Heart left ventricle (tissue), 16 donors: ENCODE measurements around the gene TM4SF5. TPM values are rescaled to one million over a fixed set of nuclear protein-coding genes. Genes with fewer than 3 reads are reported as not detected.

Experiments
- ATAC-seq, 4 donors: fragments of 200-7000 bp; cut with Tn5 transposase; one replicate each; pipeline ENCODE4 v1.9.1; 2020 to 2022; ENCODE audit warnings: moderate library complexity in 4 of 4, mild to moderate bottlenecking in 3 of 4, moderate number of reproducible peaks in 1 of 4
- DNase-seq, 5 donors: peaks; one replicate each; pipeline ENCODE4 v3.0.0-alpha.2; 2020
- H3K27ac ChIP-seq, 12 donors: fragments of 200-600 bp; sonication (generic) in 4 of 12; one replicate each; pipeline versions ENCODE4 v1.5.0 to v1.8.0; 2016 to 2022; ENCODE audit warnings: mild to moderate bottlenecking in 2 of 12
- H3K27me3 ChIP-seq, 9 donors: fragments of 200-600 bp; sonication (generic) in 2 of 9; one replicate each; pipeline versions ENCODE4 v1.5.1 to v1.8.0; 2016 to 2022; ENCODE audit warnings: mild to moderate bottlenecking in 3 of 9
- H3K36me3 ChIP-seq, 9 donors: fragments of 200-600 bp; sonication (generic) in 2 of 9; one replicate each; pipeline versions ENCODE4 v1.5.0 to v1.8.0; 2018 to 2022; ENCODE audit warnings: mild to moderate bottlenecking in 2 of 9
- H3K4me1 ChIP-seq, 12 donors: fragments of 200-600 bp; sonication (generic) in 4 of 12; one replicate each; pipeline versions ENCODE4 v1.5.0 to v1.8.0; 2016 to 2022; ENCODE audit warnings: mild to moderate bottlenecking in 3 of 12
- H3K4me3 ChIP-seq, 12 donors: fragments of 200-600 bp; sonication (generic) in 4 of 12; one replicate each; pipeline versions ENCODE4 v1.5.0 to v1.8.0; 2017 to 2022; ENCODE audit warnings: mild to moderate bottlenecking in 9 of 12, moderate library complexity in 4 of 12
- H3K9me3 ChIP-seq, 12 donors: fragments of 200-600 bp; sonication (generic) in 4 of 12; one replicate each; pipeline versions ENCODE4 v1.5.0 to v1.8.0; 2016 to 2022; ENCODE audit warnings: mild to moderate bottlenecking in 1 of 12
- POLR2A ChIP-seq, 2 donors: fragments of 450-650 bp; IDR thresholded peaks; one replicate each; pipeline ENCODE4 v1.6.1; 2017; ENCODE audit warnings: antibody characterized with exemption in 2 of 2, mild to moderate bottlenecking in 2 of 2, moderate library complexity in 2 of 2
- WGBS, 4 donors: extraction: QIAGEN DNeasy Blood & Tissue Kit in 2 of 4; methylation state at CpG; one replicate each; pipeline versions ENCODE4 v1.1.5 to v1.1.7; 2013 to 2018; 5-methylcytosine and 5-hydroxymethylcytosine counted together
- intact Hi-C, 10 donors: fragments of 100-400 bp; cut with DNase I; formaldehyde crosslinking; loops; one replicate each; pipeline versions ENCODE4 v1.11.1 to v1.14.2; 2022
- polyA plus RNA-seq, 2 donors: library from polyadenylated mRNA; stranded (reverse); fragments of 200-250 nt; gene quantifications; one replicate each; pipeline ENCODE4 v1.2.3, GENCODE V29; 2013
- total RNA-seq, 9 donors: library from RNA; depleted of rRNA in 2 of 9; stranded (reverse); fragments of >200 nt in 2 of 9; fragmentation: NEBNext Ultra II Directional in 3 of 9; extraction: Animal tissue kit (Norgen Biotek cat#: 25700) in 3 of 9; gene quantifications; one replicate each; pipeline versions ENCODE4 v1.1.0 to v1.2.4, GENCODE V29; 2016 to 2023
- TF ChIP-seq, protein P1 (sequence below), 12 donors: fragments of 200-600 bp; sonication (generic) in 4 of 12; IDR thresholded peaks; one replicate each; pipeline versions ENCODE4 v1.5.0 to v1.8.0; 2018 to 2022; ENCODE audit warnings: antibody characterized with exemption in 12 of 12, mild to moderate bottlenecking in 5 of 12
- donor health status: ischemic (EF 13 %, LVEDD 7.1; RV severe dilation, severe dysfunction).
- donor health status: healthy with polysubstance abuse.
- donor health status: DM: no; HTN: yes; CAD: no.
- donor health status: DM: no; HTN: no; CAD: no.
- donor health status: ischemic (EF 25% LVEDD 6.9; RV normal size, moderate dysfunction).
- donor health status: ischemic (EF 25% LVEDD 5.7; RV mildly dilated, moderate dysfunction).
- donor health status: healthy.
- donor health status: DM: yes; HTN: yes; CAD: no.
- donor health status: ischemic (EF 35%, LVEDD 5.7; RV mildly dilated, moderate dysfunction).
- donor health status: nonischemic (EF 11% LVEDD 7.7; RV severe dilation, severe dysfunction).
- donor health status: DM: yes; HTN: yes; CAD: no.
- donor health status: PGD.
- donor health status: ischemic (EF 29% LVEDD 5.4; RV normal size, mild dysfunction).
- donor health status: nonischemic (EF 23%, LVEDD 6.1; RV moderate dilation, normal function).

The TM4SF5 gene
- total and polyA plus RNA-seq, 11 donors: not detected

DNA sequence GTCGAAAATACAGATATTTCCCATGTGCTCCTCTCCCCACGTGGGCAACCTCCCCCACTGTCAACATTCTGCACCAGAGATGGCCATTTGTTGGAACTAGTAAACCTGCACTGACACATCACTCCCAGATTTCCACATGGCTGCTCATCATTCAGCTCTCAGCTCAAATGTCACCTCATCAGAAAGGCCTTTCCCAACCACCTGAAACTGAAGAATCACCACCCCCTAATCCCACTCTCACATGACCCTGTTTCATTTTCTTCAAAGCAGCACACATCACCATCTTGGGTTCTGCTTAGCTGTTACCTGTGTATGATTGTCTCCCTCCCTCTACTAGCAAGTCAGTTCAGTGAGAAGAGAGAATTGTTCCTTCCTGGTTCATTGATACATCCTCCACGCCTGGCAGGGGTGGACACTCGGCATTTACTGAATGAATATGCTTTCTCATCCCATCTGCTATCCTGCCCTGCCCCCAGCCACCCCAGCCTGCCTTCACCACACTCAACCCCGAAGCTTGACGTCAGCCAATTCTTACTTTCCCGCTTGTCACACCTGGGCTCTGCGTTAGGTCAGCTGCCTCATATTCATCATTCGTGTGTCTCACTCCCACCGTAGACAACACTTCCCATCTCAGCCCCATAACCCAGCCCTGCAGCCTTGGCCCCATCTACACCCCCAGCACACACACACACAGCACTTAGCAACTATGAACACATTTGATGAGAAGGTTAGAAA, 28.9 kb downstream of the TM4SF5 start:
- Histone ChIP-seq H3K4me3 (no peak overlapping the region), H3K36me3 (peaks cover 0 to 26% (median 23%) of the 10 kb centered on the region in 9 donors), H3K27me3 (no peaks in the 10 kb centered on the region), H3K27ac (no peak overlapping the region), H3K9me3 (no peaks in the 10 kb centered on the region), H3K4me1 (peaks cover 0 to 13% (median 7%) of the 10 kb centered on the region in 12 donors)
- ATAC-seq (no peak), DNase-seq (peak in 1 of 5 donors; percentile 14)
- intact Hi-C loops: no loop called here
- TF ChIP-seq POLR2A (IDR thresholded peaks at IDR 0.05): no peak
- TF ChIP-seq, protein P1, sequence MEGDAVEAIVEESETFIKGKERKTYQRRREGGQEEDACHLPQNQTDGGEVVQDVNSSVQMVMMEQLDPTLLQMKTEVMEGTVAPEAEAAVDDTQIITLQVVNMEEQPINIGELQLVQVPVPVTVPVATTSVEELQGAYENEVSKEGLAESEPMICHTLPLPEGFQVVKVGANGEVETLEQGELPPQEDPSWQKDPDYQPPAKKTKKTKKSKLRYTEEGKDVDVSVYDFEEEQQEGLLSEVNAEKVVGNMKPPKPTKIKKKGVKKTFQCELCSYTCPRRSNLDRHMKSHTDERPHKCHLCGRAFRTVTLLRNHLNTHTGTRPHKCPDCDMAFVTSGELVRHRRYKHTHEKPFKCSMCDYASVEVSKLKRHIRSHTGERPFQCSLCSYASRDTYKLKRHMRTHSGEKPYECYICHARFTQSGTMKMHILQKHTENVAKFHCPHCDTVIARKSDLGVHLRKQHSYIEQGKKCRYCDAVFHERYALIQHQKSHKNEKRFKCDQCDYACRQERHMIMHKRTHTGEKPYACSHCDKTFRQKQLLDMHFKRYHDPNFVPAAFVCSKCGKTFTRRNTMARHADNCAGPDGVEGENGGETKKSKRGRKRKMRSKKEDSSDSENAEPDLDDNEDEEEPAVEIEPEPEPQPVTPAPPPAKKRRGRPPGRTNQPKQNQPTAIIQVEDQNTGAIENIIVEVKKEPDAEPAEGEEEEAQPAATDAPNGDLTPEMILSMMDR (IDR thresholded peaks at IDR 0.05): no peak
- 76 to 88% (median 87%) methylated on average over 10 of the region's 10 CpGs for WGBS, 4 donors

DNA sequence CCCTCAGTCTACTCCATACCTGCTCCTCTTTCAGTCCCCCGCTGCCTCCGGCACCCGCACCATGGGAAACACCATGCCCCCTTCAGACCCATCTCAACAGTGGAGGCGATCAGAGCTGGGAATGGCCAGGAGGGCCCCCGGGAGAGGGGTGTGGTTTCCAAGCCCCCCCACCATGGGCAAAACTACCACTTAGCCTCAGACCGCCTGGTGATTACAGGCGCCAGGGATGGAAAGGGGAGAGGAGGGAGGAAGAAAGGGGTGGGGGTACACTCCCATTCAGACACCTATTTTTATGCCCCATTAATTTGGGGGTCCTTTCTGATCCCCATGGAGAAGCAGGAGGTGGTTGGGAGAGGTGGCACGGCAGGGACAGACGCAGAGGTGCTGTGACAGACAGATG, 30.5 kb downstream of the TM4SF5 start, which contains the start of gene C17orf114:
TSS of gene C17orf114 (minus strand) at position 101 of the 400 bp plus-strand sequence.
- 78 to 86% (median 81%) methylated on average over 9 of the region's 9 CpGs for WGBS, 4 donors
- no peak within 1 kb of the TSS for H3K27ac ChIP-seq
- TF ChIP-seq POLR2A (IDR thresholded peaks at IDR 0.05): no peak
- TF ChIP-seq, protein P1 (IDR thresholded peaks at IDR 0.05): no peak
- H3K4me3 ChIP-seq: no peak within 1 kb of the TSS
- ATAC-seq (no peak), DNase-seq (peak in 1 of 5 donors; percentile 24)
- intact Hi-C loops: no loop called here
- peaks cover 0 to 11% (median 6%) of the 10 kb centered on the region in 12 donors for H3K4me1 ChIP-seq
- no peaks in the 10 kb centered on the region for H3K9me3 ChIP-seq
- no peaks in the 10 kb centered on the region for H3K27me3 ChIP-seq
- peaks cover 0 to 25% (median 21%) of the 10 kb centered on the region in 9 donors for H3K36me3 ChIP-seq

DNA sequence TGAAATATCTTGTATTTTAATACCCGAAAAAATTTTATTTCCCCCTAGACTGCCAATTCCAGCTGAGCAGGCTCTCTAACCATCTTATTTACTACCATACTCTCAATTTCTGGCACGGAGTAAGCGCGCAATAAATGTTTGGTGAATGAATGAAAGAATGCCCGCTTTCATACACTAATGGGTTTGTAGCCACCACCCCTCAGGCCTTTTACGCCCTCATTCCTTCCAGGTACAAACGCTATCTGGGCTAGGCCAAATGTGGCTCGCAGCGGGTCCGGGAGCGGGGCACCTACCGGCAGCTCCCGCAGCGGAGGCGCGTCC, 34.7 kb downstream of the TM4SF5 start:
- Histone ChIP-seq H3K4me1 (peaks cover 6 to 27% (median 16%) of the 10 kb centered on the region in 12 donors), H3K27me3 (no peaks in the 10 kb centered on the region), H3K36me3 (peaks cover 0 to 24% (median 9%) of the 10 kb centered on the region in 9 donors), H3K27ac (peak overlapping the region in 7 of 12 donors; percentile 49 to 92 (median 73)), H3K9me3 (no peaks in the 10 kb centered on the region), H3K4me3 (peak overlapping the region; percentile 41 to 100 (median 86))
- intact Hi-C loops: loop anchor here in 2 of 10 donors (2.0 to 5.0 kb wide), 2 partner anchors 26 to 76 kb away; partner anchors contain the start of gene MINK1 (in 1 of the 2)
- WGBS, 4 donors: 4 to 7% (median 5%) methylated on average over 14 to 16 of the region's 16 CpGs
- DNase-seq (no peak), ATAC-seq (no peak)
- TF ChIP-seq POLR2A (IDR thresholded peaks at IDR 0.05): no peak
- TF ChIP-seq, protein P1 (IDR thresholded peaks at IDR 0.05): no peak

GRCh38 chr17:4806777-4807604, 35.3 kb downstream of the TM4SF5 start, which contains the start of gene PLD2:
TSS of gene PLD2 (plus strand) at chr17:4807152. CDS start at chr17:4807773, 621 bp downstream.
- intact Hi-C loops: loop anchor here in 2 of 10 donors (2.0 to 5.0 kb wide), 2 partner anchors 26 to 75 kb away; partner anchors contain the start of gene MINK1 (in 1 of the 2)
- Histone ChIP-seq H3K27ac (peak within 1 kb of the TSS; percentile 45 to 92 (median 85)), H3K36me3 (peaks cover 0 to 27% (median 13%) of the 10 kb centered on the region in 9 donors), H3K27me3 (no peaks in the 10 kb centered on the region), H3K9me3 (no peaks in the 10 kb centered on the region), H3K4me1 (peaks cover 6 to 27% (median 16%) of the 10 kb centered on the region in 12 donors), H3K4me3 (peak within 1 kb of the TSS; percentile 69 to 100 (median 86))
- WGBS, 4 donors: 1% methylated on average over 16 to 106 of the region's 106 CpGs
- peak; percentile 89 to 94 (median 90) for DNase-seq
- TF ChIP-seq, protein P1 (IDR thresholded peaks at IDR 0.05): peak in 1 of 12 donors; percentile 7
- peak in 1 of 2 donors; percentile 72 for TF ChIP-seq POLR2A (IDR thresholded peaks at IDR 0.05)
- peak; percentile 84 to 99 (median 98) for ATAC-seq
